HG03196 (cell line): Measurements from ENCODE around the gene CEP350.
"Not testable (repeated sequence)": the region's sequence is repeated elsewhere in the genome, so short reads cannot be mapped to it uniquely, and the experiment has no call there.

ENCODE experiments used
- ATAC-seq: cut with Tn5 transposase; IDR thresholded peaks from one replicate; pipeline ENCODE4 v1.9.1; 2021; ENCODE audit not compliant: unreplicated experiment

The CEP350 gene

DNA sequence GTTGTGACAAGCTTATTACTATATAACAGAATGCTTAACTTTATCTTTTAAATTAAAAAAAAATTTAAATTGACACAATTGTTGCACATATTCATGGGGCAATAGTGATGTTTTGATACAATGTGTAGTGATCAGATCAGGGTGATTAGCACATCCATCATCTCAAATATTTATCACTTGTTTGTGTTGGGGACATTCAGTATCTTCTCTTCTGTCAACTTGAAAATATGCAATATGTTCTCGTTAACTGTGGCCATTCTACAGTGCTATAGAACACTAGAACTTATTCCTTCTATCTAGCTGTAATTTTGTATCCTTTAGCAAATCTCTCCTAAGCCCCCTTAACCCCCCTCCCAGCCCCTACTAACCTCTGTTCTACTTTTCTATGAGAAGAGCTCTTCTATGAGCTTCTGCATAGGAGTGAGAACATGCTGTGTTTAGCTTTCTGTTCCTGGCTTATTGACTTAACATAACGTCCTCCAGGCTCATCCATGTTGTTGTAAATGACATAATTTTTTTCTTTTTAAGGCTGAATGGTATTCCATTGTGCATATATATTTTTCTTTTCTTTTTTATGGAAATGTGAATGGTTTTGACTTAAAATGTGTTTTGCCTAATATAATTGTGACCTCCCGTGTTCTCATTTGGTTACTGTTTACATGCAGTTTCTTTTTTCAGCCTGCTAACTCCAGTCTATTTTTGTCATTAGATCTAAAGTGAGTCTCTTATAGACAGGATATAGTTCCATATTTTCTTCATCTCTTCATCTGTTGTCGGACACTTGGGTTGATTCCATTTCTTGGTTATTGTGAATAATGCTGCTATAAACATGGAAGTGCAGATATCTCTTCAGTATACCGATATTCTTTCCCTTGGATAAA lies 23.8 kb downstream of the CEP350 start:
- no peak for ATAC-seq

DNA sequence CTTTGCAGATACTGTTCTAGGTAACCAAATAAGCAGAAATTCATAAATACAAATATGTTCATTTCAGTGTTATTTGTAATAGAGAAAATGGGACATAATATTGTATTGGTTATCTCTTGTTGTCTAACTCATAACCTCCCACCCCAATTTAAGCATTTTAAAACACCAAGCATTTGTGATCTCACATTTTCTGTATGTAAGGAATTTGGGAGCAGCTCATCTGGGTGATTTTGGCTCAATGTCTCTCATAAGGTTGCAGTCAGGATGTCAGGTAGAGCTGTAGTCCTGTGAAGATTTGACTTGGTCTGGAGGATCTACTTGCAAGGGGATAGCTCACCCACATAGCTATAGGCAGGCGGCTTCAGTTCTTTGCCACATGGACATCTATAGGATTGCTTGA lies 29.5 kb downstream of the CEP350 start:
- no peak for ATAC-seq

DNA sequence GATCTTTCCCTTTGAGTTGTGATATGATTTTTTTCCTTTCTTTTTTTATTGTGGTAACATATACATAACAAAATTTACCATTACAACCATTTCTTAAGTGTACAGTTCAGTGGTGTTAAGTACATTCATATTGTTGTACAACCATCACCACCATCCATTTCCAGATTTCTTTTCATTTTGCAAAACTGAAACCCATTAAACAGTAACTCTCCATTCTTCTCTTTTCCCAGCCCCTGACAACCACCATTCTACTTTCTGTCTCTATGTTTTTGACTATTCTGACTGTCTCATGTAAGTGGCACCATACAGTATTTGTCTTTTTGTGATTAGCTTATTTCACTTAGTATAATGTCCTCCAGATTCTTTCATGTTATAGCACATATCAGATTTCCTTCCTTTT lies 30.3 kb downstream of the CEP350 start:
- no peak for ATAC-seq

DNA sequence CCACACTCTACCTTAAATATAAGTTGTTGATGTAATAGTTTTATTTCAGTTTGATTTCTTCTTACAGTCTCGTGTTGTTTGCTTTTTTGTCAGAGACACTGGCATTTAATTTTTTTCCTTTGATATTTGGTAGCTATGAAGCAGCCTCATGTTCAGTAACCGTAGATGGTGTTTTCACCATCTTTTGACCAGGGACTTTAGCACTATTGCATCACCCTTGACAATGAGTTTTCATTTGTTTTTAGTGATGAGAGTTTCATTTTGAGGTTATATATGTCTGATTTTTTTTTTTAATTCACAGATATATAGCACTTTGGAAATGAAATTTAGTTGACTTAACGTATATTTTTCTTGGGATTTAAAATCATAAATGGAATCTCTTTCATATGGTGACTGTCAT lies 36.2 kb downstream of the CEP350 start:
- no peak for ATAC-seq

DNA sequence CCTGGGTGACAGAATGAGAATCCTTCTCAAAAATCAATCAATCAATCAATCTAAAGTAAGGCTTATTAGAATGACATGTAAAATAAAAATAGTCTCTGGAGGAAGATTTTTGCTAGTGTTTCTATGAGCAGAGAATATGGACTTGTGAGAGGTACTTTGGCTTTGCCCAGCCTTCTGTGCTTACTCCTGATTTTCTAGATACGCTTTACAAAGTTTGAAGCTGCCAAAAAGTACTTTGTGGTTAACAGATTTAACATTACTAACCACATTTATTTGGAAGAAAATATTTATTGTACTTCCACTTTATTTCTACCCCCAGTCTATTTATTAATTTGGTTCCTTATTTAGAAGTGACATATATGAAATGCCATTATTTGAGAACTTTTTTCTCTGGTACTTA lies 41.0 kb downstream of the CEP350 start:
- no peak for ATAC-seq

DNA sequence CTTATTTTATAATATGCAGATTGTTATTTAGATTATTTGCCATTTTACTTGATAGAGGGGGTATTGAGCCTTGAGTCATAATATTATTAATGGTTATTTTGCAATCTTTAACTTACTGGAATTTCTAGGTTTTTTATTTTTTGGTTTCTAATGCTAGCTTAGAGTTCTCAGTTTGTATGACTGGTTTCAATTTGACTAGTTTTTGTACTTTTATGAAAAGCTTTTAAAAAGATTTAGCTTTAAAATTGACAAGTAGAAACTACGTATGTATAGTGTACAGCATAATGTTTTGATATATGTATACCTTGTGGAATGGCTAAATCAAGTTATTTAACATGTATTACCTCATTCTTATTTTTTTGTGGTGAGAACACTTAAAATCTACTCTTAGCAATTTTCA lies 41.5 kb downstream of the CEP350 start:
- peak; percentile 66 for ATAC-seq

DNA sequence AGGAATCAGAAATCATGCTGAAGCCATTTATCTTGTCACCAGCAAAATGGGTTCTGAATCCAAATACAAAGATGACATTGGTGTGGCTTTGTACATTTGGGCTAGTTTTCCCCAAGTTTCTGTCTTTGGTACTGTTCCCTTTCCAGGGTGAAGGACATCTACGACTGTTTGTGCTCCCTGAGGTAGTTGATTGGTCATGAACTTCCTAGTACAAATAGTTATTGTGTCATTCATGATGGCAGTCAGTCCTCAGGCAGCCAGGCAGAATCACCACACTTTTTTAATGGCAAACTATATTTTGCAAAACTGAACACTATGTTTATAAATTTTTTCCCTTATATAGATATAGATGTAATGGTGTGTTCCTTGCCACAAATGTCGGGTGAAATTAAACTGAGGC lies 46.0 kb downstream of the CEP350 start:
- no peak for ATAC-seq

DNA sequence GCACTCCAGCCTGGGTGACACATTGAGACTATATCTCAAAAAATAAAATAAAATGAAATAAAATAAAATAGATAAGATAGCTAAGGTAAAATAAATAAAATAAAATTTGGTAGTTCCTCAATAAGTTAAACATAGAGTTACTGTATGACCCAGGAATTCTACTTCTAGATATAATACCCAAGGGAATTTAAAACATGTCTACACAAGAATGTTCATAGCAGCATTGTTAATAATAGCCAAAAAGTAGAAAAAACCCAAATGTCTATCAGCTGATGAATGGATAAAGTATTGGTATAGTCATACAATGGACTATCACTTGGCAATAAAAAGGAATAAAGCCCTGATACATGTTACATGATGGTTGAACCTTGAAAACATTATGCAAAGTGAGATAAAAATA lies 47.8 kb downstream of the CEP350 start:
- no peak for ATAC-seq

DNA sequence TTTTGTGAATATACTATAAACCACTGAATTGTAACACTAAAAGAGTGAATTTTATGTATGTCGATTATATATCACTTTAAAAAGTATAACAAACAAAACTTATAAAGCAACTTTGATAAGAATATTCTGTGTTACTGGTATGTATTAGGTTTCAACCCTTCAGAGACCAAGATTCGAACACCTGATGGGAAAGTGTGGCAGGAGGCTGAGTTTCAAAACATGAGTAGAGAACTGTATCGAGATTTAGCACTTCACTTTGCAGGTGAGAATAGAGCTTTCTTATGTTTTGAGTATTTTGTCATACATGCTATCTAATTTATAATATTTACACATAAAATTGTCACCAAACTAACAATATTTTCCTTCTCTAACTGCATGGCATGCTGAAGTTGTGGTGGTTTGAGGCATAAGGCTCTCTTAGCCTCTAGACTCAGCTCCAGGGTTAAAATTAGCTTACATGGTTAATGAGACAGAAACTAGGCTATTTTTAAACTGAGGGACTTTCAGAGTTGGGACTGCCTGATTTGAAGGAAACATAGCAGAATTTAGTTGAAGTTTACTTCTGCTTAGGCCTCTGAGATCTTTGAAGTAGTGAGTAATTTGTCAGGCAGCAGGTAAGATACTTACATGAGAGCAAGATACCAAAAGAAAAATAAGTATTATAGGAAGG lies 48.6 kb downstream of the CEP350 start:
- ATAC-seq, result peak; percentile 92

DNA sequence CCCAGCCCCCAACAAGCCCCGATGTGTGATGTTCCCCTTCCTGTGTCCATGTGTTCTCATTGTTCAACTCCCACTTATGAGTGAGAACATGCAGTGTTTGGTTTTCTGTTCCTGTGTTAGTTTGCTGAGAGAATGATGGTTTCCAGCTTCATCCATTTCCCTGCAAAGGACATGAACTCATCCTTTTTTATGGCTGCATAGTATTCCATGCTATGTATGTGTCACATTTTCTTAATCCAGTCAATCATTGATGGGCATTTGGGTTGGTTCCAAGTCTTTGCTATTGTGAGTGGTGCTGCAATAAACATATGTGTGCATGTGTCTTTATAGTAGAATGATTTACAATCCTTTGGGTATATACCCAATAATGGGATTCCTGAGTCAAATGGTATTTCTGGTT lies 52.2 kb downstream of the CEP350 start:
- not testable (repeated sequence) for ATAC-seq

DNA sequence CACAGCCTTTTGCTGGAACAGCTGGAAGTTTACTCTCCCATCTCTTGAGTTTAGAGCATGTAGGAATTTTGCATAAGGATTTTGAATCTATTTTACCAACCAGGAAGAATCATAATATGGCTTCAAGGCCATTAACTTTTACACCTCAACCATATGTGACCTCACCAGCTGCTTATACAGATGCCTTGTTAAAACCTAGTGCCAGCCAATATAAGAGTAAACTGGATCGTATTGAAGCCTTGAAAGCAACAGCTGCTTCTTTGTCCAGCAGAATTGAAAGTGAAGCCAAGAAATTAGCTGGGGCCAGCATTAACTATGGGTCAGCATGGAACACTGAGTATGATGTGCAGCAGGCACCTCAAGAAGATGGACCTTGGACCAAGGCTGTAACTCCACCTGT lies 65.4 kb downstream of the CEP350 start:
- no peak for ATAC-seq

DNA sequence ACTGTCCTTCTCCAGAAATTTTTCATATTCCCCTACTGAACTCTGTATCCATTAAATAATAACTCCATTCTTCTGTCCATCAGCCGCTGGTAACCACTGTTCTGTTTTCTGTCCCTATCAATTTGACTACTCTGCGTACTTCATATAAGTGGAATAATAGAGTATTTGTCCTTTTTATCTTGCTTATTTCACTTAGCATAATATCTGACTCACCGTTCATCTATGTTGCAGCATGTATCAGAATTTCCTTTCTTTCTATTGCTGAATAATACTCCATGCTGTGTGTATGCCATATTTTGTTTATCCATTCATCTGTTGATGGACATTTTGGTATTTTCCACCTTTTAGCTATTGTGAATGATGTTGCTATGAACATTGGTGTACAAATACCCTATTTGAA lies 71.9 kb downstream of the CEP350 start:
- ATAC-seq, result no peak

DNA sequence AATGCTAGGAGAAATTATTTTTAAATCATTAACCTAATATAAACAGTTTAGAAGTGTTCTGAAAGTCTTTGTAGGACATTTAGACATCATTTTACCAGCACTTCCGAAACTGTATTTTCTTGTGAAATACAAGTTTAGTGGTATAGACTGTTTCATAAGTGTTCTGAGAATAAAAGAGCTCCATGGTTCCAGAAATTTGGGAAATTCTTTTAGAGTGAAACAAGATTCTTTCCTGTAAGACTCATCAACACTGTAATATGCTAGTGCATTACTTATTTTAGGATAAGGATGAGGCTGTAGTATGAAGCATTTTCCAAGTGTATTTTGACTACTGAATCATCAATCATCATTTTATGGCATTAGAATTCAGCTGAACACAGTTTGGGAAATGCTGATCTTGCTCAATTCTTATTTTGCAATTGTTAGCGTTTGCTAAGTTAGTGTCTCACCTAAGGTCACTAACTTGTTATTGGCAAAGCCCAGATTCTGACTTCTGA lies 73.4 kb downstream of the CEP350 start:
- no peak for ATAC-seq

DNA sequence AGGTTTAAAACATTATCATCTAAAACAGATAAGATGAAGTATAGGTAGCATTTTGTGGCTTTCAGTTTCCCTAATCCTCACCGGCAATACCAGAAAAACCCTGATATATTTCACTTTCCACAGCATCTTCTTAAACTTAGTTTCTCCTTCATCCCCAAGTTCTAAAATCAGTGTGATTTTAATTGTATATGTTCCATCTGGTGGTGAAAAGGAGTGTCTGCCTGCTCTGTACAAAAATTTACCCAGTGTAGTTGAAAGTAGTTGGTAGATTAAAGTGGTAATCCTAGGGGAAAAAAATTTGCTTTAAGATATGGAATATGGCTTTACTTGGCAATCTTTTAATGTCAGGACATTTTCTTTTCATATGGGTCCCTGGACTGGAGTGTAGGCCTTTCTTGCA lies 74.3 kb downstream of the CEP350 start:
- ATAC-seq, result no peak

DNA sequence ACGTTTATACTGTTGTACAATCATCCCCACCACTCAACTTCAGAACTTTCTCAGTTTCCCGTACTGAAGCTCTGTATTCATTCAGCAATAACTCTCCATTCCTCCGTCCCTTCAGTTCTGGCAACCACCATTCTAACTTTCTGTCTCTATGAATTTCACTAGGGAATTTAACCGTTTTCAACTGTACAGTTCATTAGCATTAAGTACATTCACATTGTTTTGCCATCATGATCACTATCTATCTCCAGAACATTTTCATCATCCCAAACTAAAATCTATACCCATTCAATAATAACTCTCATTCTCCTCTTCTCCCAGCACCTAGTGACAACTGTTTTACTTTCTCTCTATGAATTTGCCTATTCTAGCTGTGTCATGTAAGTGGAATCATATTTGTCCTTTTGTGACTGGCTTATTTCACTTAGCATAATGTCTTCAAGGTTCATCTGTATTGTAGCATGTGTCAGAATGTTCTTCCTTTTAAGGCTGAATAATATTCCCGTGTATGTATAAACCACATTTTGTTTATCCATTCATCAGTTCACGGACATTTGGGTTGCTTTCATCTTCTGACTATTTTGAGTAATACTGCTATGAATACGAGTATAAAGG lies 75.0 kb downstream of the CEP350 start:
- no peak for ATAC-seq

DNA sequence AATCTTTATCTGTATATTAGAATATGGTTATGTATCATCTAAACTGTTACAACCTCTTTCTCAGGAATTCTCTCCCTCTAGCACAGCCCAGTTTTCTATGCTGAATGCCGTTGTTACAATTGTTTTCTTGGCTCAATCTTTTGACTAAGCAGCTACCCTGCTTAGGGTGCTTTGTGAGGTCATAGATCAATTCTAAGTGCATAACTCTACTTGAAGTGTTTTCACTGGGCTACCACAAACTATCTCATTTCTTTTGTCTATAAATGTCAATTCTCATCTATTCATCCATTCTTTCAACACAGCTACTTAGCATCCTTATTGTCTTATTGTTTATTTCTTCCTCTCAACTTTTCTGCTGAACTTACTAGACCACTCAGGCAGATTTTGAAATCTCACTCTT lies 77.1 kb downstream of the CEP350 start:
- no peak for ATAC-seq

DNA sequence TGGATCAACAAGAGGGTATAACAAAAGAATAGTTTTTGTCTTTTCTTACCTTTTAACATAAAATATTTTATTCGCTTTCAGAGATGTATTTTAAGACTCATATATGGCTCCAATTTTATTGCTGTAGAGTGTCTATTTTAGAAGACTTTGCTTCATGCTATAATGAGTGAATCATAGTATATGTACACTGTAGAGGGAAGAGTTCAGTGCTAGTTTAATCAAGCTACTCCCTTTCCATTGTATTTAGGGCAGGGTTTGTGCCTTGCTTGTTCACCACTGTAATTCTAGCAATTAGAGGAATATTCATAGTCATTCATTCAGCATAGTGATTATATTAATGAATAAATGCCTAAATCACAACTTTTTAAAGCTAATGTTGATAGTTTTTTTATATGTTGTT lies 78.8 kb downstream of the CEP350 start:
- ATAC-seq, result no peak

DNA sequence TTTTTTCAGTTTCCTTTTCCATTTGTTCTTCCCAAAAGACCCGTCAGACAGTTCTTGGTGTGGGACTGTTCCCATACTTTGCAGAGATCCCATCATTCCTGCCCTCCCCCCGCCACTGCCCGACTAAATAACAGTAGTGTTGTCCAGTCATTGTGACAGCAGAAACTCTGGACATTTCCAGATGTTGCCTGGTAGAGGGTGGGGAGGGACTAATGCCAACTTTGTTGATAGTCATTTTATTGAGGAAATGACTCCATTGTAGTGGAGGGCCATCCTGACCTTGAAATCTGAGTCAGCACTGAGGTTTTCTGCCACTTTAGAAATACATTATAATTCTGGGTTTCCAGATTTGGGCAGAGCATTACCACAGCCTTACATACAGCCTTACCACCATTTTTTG lies 85.4 kb downstream of the CEP350 start:
- no peak for ATAC-seq

DNA sequence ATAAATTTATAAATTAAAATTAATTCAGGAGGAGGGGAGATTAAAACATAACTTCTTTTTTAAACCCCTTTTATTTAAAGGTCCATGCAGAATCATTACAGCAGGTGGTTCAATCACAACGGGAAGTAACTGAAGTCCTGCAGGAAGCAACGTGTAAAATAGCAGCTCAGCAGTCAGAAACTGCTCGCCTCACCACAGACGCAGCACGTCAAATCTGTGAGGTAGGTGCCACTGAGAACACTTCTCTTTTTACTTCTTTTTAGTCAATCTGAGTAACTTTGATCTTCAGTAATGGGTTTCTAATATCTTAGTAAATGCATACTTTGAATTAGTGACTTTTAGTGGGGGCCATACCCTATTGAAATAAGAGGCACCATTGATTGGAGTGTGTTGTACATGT lies 87.0 kb downstream of the CEP350 start:
- ATAC-seq, result no peak

DNA sequence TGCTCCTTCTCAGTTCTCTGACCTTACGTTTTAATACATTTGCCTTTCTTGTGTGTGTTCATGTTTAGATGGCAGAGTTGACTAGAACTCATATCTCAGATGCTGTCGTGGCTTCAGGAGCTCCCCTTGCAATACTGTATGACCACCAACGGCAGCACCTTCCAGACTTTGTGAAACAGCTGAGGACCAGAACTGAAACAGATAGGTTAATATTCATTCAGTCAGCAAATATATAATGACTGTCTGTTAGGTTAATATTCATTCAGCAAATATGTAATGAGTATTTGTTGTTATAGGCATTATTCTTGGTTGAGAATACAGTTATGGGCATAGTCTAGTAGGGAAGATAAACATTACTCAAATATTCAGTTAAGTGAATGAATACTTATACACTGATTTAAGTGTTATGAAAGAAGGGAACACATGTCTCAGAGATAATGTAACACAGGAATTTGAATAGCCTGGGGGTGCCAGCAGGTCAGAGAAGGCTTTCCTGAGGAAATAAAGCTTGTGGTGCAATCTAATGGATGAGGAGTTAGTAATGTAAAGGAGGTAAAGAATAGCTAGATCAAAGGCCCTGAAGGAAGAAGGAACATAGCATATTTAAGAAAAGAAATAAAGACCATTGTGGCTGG lies 88.5 kb downstream of the CEP350 start:
- ATAC-seq, result no peak

DNA sequence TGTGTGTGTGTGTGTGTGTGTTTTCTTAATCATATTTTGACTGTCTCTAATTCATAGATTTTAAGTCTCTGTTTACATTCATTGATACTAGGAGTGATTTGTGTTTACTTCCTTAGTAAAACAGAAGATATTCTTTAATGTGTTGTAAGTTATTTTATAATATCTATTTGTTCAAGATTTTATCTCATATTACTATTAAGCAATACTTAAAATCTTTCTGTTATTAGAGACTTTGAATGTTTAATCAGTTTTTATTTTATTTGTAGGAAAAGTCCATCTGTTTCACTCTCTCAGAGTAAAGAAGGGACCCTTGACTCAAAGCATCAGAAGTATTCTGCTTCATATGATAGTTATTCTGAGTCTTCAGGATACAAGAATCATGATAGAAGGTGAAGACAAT lies 89.2 kb downstream of the CEP350 start:
- no peak for ATAC-seq

DNA sequence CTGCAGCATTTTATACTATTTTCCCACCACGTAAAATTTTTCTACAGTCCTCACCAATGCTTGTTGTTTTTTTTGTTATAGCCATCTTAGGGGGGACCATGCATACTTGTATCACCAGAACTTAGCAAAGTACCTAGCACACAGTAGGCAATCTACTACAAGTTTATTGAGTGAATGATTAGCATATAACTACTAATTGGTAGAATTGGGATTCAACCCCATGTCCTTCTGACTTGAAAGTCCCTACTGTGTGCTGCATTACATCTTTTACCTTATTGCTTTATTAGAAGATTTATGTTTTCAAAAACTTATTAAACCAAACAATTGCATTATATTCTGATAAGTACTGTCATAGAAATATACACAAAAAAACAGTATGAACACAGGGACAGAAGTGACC lies 92.1 kb downstream of the CEP350 start:
- ATAC-seq, result no peak
